Heart left ventricle (tissue), 13 donors: ENCODE measurements around the gene GALNT13.

ENCODE experiments used
- POLR2A ChIP-seq, 2 donors: fragments of 450-650 bp; IDR thresholded peaks; one replicate each; pipeline ENCODE4 v1.6.1; 2017; ENCODE audit warnings: antibody characterized with exemption in 2 of 2, mild to moderate bottlenecking in 2 of 2, moderate library complexity in 2 of 2
- TF ChIP-seq, protein P1 (sequence below), 12 donors: fragments of 200-600 bp; sonication (generic) in 4 of 12; IDR thresholded peaks; one replicate each; pipeline versions ENCODE4 v1.5.0 to v1.8.0; 2018 to 2022; ENCODE audit warnings: antibody characterized with exemption in 12 of 12, mild to moderate bottlenecking in 5 of 12
- donor health status: ischemic (EF 13 %, LVEDD 7.1; RV severe dilation, severe dysfunction).
- donor health status: DM: no; HTN: yes; CAD: no.
- donor health status: DM: no; HTN: no; CAD: no.
- donor health status: ischemic (EF 25% LVEDD 6.9; RV normal size, moderate dysfunction).
- donor health status: ischemic (EF 25% LVEDD 5.7; RV mildly dilated, moderate dysfunction).
- donor health status: ischemic (EF 35%, LVEDD 5.7; RV mildly dilated, moderate dysfunction).
- donor health status: nonischemic (EF 11% LVEDD 7.7; RV severe dilation, severe dysfunction).
- donor health status: DM: yes; HTN: yes; CAD: no.
- donor health status: PGD.
- donor health status: ischemic (EF 29% LVEDD 5.4; RV normal size, mild dysfunction).
- donor health status: nonischemic (EF 23%, LVEDD 6.1; RV moderate dilation, normal function).

DNA sequence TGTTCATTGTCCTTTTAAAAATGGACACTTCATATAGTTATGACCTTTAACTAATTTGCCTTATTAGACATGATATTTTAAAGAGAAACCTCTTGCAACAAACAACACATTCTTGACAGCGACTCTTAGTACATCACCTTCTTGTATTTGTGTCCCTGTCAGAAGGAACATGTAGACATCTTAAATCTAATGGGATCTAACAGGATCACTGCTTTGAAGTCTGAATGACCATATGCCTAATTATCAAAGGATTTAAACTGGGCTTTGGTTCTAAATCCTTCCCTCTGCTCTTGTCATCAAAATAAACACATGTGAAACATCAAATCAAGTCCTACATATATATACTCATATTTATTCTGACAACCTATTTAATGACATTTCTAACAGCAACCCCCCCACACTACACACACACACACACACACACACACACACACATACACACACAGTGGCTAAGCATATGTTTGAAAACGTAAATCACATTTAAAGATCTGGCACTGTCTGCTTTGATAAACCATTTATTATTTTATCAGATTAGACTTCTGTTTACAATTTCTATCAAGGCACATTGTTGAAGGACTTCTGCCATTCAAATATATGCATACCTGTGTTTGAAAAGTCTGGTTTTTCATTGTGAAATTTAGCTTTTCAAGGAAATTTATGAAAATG, 4.2 kb downstream of the GALNT13 start:
- no peak for TF ChIP-seq POLR2A (IDR thresholded peaks at IDR 0.05)
- TF ChIP-seq, protein P1, sequence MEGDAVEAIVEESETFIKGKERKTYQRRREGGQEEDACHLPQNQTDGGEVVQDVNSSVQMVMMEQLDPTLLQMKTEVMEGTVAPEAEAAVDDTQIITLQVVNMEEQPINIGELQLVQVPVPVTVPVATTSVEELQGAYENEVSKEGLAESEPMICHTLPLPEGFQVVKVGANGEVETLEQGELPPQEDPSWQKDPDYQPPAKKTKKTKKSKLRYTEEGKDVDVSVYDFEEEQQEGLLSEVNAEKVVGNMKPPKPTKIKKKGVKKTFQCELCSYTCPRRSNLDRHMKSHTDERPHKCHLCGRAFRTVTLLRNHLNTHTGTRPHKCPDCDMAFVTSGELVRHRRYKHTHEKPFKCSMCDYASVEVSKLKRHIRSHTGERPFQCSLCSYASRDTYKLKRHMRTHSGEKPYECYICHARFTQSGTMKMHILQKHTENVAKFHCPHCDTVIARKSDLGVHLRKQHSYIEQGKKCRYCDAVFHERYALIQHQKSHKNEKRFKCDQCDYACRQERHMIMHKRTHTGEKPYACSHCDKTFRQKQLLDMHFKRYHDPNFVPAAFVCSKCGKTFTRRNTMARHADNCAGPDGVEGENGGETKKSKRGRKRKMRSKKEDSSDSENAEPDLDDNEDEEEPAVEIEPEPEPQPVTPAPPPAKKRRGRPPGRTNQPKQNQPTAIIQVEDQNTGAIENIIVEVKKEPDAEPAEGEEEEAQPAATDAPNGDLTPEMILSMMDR (IDR thresholded peaks at IDR 0.05), result no peak
